OCI-LY3 (cell line): Measurements from ENCODE around the gene TBC1D7.

Source experiments
- H2AFZ ChIP-seq: fragments of 200-600, 300-600 bp; shearing (Covaris generic); 2 replicates; pipeline ENCODE4 v1.6.0; 2014; ENCODE audit warnings: antibody characterized with exemption, low read depth, low read length
- H3K27ac ChIP-seq: fragments of 200-600, 300-600 bp; sonication (generic); 2 replicates; pipeline ENCODE4 v1.5.1; 2014; ENCODE audit warnings: mild to moderate bottlenecking, low read length, moderate library complexity, mixed read lengths
- H3K27me3 ChIP-seq: fragments of 200-600, 300-600 bp; sonication (generic); 2 replicates; pipeline ENCODE4 v1.6.1; 2014; ENCODE audit warnings: low read depth, low read length, mixed read lengths
- H3K36me3 ChIP-seq: fragments of 200-600, 300-600 bp; sonication (generic); replicated peaks from 2 replicates; pipeline ENCODE3; 2014; ENCODE audit warnings: low read depth, low read length, mixed read lengths
- H3K4me1 ChIP-seq: fragments of 300-600, 200-600 bp; sonication (generic); 2 replicates; pipeline ENCODE4 v1.6.1; 2014; ENCODE audit warnings: low read length, mixed read lengths
- H3K4me2 ChIP-seq: fragments of 200-600, 300-600 bp; sonication (generic); 2 replicates; pipeline ENCODE4 v1.6.1; 2014; ENCODE audit warnings: low read length, mixed read lengths
- H3K4me3 ChIP-seq: fragments of 300-600, 200-600 bp; sonication (generic); 2 replicates; pipeline ENCODE4 v1.5.1; 2014; ENCODE audit warnings: antibody characterized with exemption, mild to moderate bottlenecking, low read length, moderate library complexity
- H3K79me2 ChIP-seq: fragments of 300-600, 200-600 bp; shearing (Covaris generic); 2 replicates; pipeline ENCODE4 v1.6.1; 2014; ENCODE audit warnings: mild to moderate bottlenecking, low read length, mixed read lengths
- H3K9ac ChIP-seq: fragments of 300-600, 200-600 bp; shearing (Covaris generic); 2 replicates; pipeline ENCODE4 v1.6.0; 2014; ENCODE audit warnings: mild to moderate bottlenecking, low read length, moderate library complexity
- H3K9me3 ChIP-seq: fragments of 200-600, 300-600 bp; shearing (Covaris generic); 2 replicates; pipeline ENCODE4 v1.6.1; 2014; ENCODE audit warnings: low read length, mixed read lengths; ENCODE audit not compliant: insufficient read depth
- H4K20me1 ChIP-seq: fragments of 200-600, 300-600 bp; sonication (generic); 2 replicates; pipeline ENCODE4 v1.6.1; 2016; ENCODE audit warnings: low read length, mixed read lengths; ENCODE audit not compliant: insufficient read depth
- EZH2phosphoT487 ChIP-seq: fragments of 200-600 bp; shearing (Covaris generic); IDR thresholded peaks from 2 replicates; pipeline ENCODE4 v1.6.1; 2018; ENCODE audit warnings: antibody characterized with exemption, mixed run types, low read depth
- TF ChIP-seq, protein P1 (sequence below): fragments of 200-600, 300-600 bp; sonication (generic); IDR thresholded peaks from 2 replicates; pipeline ENCODE4 v1.5.1; 2014; ENCODE audit warnings: antibody characterized with exemption, low read length, low read depth

The TBC1D7 gene

DNA sequence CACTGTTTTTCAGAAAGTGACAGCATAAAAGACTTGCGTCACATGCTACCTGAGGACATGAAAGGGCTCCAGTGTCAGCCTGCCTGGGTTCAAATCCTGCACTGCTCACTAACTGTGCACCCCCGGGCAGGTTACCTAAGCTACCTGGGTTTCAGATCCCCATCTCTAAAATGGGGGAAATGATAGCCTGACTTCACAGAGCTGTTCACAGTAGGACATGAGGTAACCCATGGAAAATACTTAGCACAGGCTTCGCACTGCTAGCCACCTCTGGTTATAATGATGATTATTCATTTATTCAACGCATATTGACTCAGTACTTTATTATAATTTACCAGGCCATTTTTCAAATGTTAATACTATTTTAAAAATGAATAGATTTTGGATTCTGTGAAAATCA, 23.0 kb downstream of the TBC1D7 start:
- no peak overlapping the region for H2AFZ ChIP-seq
- peak overlapping the region; percentile 92 for H3K4me2 ChIP-seq
- no peaks in the 10 kb centered on the region for H3K79me2 ChIP-seq
- peak overlapping the region; percentile 39 for H3K4me3 ChIP-seq
- peak overlapping the region; percentile 91 for H3K27ac ChIP-seq
- TF ChIP-seq, protein P1, sequence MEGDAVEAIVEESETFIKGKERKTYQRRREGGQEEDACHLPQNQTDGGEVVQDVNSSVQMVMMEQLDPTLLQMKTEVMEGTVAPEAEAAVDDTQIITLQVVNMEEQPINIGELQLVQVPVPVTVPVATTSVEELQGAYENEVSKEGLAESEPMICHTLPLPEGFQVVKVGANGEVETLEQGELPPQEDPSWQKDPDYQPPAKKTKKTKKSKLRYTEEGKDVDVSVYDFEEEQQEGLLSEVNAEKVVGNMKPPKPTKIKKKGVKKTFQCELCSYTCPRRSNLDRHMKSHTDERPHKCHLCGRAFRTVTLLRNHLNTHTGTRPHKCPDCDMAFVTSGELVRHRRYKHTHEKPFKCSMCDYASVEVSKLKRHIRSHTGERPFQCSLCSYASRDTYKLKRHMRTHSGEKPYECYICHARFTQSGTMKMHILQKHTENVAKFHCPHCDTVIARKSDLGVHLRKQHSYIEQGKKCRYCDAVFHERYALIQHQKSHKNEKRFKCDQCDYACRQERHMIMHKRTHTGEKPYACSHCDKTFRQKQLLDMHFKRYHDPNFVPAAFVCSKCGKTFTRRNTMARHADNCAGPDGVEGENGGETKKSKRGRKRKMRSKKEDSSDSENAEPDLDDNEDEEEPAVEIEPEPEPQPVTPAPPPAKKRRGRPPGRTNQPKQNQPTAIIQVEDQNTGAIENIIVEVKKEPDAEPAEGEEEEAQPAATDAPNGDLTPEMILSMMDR, result no peak
- TF ChIP-seq EZH2phosphoT487, result no peak
- 0 out of 2 replicates have a peak overlapping the region, but pooled peaks have one; percentile 11 for H3K9ac ChIP-seq
- H3K36me3 ChIP-seq, result peaks cover 13% of the 10 kb centered on the region
- H3K4me1 ChIP-seq, result peaks cover 84% of the 10 kb centered on the region
- H3K9me3 ChIP-seq, result no peaks in the 10 kb centered on the region
- no peaks in the 10 kb centered on the region for H4K20me1 ChIP-seq
- no peaks in the 10 kb centered on the region for H3K27me3 ChIP-seq

DNA sequence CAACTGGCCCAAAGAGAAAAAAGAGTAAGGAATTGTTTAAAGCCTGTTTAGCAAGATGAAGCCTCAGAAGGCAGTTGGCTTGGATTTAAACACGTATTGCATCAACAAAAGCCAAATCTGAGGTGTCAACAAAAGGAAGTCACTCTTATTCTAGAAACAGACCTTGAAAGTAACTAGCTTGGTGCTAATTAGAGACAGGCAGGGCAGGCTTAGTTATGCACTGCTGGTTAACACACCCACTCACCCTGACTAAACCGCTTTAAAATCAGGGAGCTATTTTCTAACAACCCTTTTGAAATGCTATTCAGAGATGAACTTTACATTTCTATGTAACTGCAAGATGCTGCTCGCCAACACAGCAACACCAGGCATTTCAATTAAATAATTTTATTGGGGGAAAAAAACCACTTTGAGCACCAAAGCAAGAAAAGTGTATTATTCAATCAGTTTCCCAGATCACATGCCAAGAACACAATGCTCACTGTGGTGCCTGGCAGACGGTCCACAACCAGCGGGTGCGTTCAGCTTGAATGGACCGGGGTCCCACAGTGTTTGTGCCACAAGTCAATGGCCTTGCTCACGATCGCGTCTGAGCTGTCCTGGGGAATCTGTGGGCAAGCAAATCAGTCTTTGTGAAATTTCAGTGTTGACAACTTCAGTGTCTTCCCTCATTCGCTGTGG, 23.6 kb downstream of the TBC1D7 start:
- Histone ChIP-seq H3K79me2 (no peaks in the 10 kb centered on the region), H3K36me3 (peaks cover 13% of the 10 kb centered on the region), H3K4me2 (peak overlapping the region; percentile 92), H2AFZ (no peak overlapping the region), H3K9me3 (no peaks in the 10 kb centered on the region), H3K27ac (peak overlapping the region; percentile 91), H3K27me3 (no peaks in the 10 kb centered on the region), H4K20me1 (no peaks in the 10 kb centered on the region), H3K4me1 (peaks cover 89% of the 10 kb centered on the region), H3K4me3 (peak overlapping the region; percentile 45), H3K9ac (peak overlapping the region; percentile 31; the same call in 1 of the 2 replicates)
- TF ChIP-seq EZH2phosphoT487, result no peak
- TF ChIP-seq, protein P1, result no peak

DNA sequence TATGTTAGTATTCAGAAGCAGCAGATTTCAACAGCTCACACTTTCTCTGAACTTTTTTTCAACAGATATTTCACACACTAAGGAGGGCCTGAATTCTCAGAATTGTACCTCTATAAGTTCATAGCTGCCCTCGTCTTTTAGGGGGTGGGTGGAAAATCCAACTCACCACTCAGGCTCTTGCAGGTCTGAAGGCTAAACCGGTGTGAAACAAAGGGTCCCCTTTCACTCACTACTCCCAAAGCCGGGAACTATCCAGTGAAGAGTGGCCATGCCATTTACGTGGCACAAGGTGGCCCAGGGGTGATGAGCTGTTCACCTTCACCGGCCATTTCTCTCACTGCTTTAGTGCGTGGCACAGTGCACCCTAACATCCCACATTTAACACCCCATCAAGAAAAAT, 24.2 kb downstream of the TBC1D7 start:
- H3K4me3 ChIP-seq, result peak overlapping the region; percentile 45
- TF ChIP-seq, protein P1, result no peak
- TF ChIP-seq EZH2phosphoT487, result no peak
- no peaks in the 10 kb centered on the region for H3K79me2 ChIP-seq
- H3K27ac ChIP-seq, result peak overlapping the region; percentile 91
- H3K9me3 ChIP-seq, result no peaks in the 10 kb centered on the region
- no peaks in the 10 kb centered on the region for H3K27me3 ChIP-seq
- peaks cover 95% of the 10 kb centered on the region for H3K4me1 ChIP-seq
- peak overlapping the region; percentile 31; the same call in 1 of the 2 replicates for H3K9ac ChIP-seq
- peaks cover 13% of the 10 kb centered on the region for H3K36me3 ChIP-seq
- H3K4me2 ChIP-seq, result peak overlapping the region; percentile 92
- H2AFZ ChIP-seq, result no peak overlapping the region
- H4K20me1 ChIP-seq, result no peaks in the 10 kb centered on the region

DNA sequence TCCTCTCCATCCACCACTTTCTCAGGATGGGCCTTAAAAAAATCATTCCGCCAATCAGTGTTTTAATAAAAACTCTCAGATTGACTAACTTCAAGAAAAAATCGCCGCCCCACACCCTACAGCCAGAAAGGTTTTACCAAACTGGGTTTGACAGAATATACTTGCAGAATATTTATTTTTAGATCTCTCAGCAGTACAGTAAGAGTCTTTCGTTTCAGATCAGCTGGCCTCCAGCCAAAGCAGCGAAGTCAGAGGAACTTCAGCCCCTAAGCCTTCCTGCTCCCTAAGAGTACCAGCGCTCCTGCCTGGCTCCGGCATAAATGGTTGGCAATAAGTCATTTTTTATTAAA, 24.7 kb downstream of the TBC1D7 start:
- peak overlapping the region; percentile 92 for H3K4me2 ChIP-seq
- TF ChIP-seq, protein P1, result no peak
- TF ChIP-seq EZH2phosphoT487, result no peak
- H3K27ac ChIP-seq, result peak overlapping the region; percentile 91
- H3K27me3 ChIP-seq, result no peaks in the 10 kb centered on the region
- peaks cover 97% of the 10 kb centered on the region for H3K4me1 ChIP-seq
- no peaks in the 10 kb centered on the region for H3K9me3 ChIP-seq
- no peaks in the 10 kb centered on the region for H3K79me2 ChIP-seq
- peak overlapping the region; percentile 63; the same call in 1 of the 2 replicates for H3K9ac ChIP-seq
- peak overlapping the region; percentile 68 for H3K4me3 ChIP-seq
- peaks cover 11% of the 10 kb centered on the region for H3K36me3 ChIP-seq
- H4K20me1 ChIP-seq, result no peaks in the 10 kb centered on the region
- H2AFZ ChIP-seq, result no peak overlapping the region
